Stimulated activated CD4-positive, alpha-beta T cell treated with anti-CD3 and anti-CD28 coated beads, Interleukin-4, amount 100 ng/mL, for 24 hours (primary cell): Measurements from ENCODE around the gene PLCD3.

Experiments used
- DNase-seq: peaks from one replicate; pipeline ENCODE4 v3.0.0-alpha.2; 2020

PLCD3 gene

GRCh38 chr17:45149037-45149668 lies 16.8 kb upstream of the PLCD3 start:
- peak; percentile 80 for DNase-seq

GRCh38 chr17:45148183-45149036 lies 16.1 kb upstream of the PLCD3 start, which contains the start of gene HEXIM1:
TSS of gene HEXIM1 (plus strand) at chr17:45148475. CDS start at chr17:45149191, 716 bp downstream.
- DNase-seq = peak; percentile 99

GRCh38 chr17:45147581-45148182 lies 15.4 kb upstream of the PLCD3 start:
- peak; percentile 84 for DNase-seq

- DNase-seq = no peak
Measured at GRCh38 chr17:45146890-45147580, 14.7 kb upstream of the PLCD3 start.

DNA sequence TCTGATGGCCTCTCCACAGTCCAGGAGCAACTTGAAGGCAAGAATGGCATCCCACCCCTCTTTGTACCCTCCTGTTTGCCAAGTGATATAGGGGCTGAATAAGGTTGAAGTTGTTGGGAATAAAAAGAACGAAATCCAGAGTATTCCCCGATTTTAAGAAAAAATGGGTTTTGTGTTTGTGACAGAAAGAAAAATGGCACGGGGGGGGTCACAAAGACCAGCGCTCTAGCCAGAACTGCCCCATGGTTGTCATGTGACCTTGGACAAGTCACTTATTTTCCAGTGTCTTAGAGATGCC lies 14.2 kb upstream of the PLCD3 start:
- no peak for DNase-seq

DNA sequence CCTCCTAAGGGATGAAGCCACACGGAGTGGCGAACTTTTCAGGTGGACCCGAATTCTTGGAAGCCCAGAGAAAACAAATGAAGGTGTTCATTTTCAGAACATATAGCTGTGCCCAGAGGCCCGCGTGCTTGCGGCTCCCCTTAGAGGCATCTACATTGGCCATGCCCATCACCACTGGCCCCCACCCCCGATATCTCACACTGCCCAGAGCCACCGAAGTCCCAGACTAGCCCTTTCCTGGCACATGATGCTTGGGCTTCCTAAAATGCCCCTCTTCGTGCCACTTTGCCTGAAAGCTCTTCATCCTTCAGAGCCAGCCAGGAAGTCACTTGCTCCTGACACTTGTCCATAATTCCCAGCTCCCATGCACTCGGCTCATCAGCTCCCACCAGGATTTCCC lies 13.9 kb upstream of the PLCD3 start:
- no peak for DNase-seq

GRCh38 chr17:45145035-45145389 lies 12.7 kb upstream of the PLCD3 start:
- DNase-seq = no peak

GRCh38 chr17:45144199-45145034 lies 12.1 kb upstream of the PLCD3 start:
- DNase-seq = peak; percentile 17

DNA sequence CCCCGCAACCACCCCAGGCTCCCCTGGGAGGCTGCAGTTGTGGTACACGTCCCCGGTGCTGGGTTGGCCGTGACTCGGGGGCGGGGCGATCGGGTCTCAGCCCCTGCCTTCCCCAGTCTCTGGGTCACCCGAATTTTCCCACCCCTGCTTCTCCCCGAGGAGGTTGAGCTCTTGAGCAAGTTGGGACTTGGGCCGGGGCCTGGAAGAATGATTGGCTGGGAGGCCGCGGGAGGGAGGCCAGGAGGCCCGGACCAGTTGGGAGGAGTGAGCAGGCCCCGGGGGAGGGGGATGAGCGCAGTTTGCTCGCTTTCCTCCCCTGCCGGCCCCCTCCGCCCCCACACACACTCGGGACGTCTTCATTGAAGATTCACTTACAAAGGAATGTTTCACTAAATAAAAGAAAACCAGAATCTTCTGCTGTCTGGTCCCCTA lies 11.5 kb upstream of the PLCD3 start:
- peak; percentile 18 for DNase-seq

DNA sequence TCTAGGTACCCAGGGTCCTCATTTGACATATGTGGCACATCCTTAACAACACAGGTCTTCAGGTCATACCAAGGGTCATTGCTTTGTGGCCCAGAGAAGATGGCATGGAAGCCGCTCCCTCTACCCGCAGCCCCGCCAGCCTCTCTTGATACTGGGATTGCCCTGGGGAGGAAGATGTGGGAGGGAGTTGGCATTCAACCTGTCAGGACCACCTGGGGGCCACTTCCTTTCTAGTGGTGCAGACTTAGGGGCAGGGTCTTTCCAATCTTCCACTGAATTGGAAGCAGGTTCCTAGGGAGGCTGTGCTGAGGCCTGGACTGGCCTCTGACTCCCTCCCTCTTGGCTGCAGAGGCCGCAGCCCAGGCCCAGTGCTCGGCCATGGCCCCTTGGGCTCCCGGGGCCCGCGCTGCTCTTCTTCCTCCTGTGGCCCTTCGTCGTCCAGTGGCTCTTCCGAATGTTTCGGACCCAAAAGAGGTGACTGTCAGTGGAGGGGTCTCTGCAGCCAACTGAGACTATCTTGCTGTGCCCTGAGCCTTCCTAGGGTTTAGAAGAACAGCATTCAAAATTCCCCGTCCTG lies 10.9 kb upstream of the PLCD3 start:
- no peak for DNase-seq

- DNase-seq = no peak
Measured at GRCh38 chr17:45139533-45139920, 7.2 kb upstream of the PLCD3 start.

DNA sequence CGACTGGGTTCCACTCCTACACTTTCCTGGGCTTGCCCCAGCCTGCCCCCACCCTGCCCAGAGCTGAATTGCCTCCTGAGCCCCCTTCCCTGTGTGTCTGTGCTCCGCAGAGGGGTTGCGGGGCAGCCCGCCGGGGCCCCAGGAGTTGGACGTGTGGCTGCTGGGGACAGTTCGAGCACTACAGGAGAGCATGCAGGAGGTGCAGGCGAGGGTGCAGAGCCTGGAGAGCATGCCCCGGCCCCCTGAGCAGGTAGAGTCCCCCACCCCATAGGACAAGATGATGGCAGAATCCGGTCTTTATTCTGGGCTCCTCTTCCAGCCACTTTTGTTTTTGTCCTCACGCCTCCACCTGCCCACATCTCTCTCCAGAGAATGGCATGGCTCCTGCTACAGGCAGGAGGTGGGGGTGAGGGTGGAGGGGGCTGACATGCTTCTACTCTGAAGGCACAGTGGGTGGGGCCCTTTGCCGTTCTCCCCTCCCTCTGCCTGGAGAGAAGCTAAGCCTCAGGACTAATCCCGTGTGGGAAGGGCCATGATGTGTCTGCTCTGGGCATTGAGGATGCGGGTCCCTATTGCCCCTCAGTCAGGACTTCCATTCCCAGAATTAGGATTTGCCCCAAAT lies 6.7 kb upstream of the PLCD3 start:
- DNase-seq = no peak

GRCh38 chr17:45137561-45138305 lies 5.4 kb upstream of the PLCD3 start:
- DNase-seq = no peak

DNA sequence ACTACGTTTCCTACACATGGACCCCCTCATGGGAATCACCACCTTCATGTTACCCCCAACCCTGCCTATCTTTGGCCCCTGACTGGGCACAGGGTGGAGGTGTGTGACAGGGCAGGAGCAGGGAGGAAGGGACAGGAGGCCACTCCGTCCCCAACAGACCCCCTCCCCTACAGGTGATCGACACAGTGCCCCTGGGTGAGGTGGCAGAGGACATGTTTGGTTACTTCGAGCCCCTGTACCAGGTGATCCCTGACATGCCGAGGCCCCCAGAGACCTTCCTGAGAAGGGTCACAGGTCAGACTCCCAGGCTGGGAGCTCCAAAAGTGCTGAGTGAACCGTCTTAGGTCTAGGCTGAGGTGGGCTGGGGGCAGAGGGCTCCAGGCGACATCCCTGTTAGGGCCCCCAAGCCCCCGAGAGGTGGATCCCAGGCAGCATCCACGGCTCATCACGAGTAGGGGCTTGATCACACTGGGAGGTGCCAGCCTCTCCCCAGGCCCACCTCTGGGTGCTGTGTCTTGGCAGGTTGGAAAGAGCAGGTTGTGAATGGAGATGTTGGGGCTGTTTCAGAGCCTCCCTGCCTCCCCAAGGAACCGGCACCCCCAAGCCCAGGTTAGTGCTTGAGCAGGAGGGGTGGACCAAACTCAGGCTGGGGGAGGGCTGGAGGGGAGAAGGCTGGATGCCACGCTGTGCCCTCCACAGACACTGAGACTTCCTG lies 4.7 kb upstream of the PLCD3 start:
- no peak for DNase-seq

- DNase-seq = no peak
Measured at GRCh38 chr17:45135978-45136791, 3.9 kb upstream of the PLCD3 start.

DNA sequence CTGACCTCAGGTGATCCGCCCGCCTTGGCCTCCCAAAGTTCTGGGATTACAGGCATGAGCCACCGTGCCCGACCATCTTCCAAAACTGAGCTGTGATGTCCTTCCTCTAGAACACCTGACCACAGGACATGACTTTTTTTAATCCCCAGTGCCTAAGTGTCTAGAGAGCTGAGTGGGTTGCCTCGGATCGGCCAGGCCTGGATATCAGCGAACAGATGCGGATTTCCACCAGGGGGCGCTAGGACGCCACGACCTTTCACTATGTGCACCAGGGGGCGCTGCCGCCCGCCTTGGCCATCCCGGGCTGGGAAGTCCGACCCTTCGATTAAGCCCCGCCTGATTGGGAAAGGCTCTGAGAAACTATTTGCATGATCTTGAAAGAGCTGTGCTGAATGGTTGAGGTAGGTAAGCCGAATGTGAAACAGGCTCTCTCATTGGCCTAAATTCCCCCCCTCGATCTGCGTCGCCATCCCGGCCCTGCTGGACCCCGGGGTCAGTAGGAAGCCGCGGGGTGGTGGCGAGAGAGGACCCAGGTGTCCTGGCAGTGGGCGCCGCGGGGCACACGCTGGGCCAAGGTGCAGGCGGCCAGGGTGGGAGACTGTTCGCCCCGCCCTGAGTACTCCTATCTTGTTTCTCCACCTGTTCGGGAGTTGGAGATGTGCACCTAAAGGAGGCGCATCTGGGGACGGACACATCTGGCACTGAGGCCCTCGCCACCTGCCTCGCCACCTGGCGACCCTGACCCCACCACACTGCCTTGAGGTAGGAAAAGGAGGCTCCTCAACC lies 3.1 kb upstream of the PLCD3 start, which contains the start of gene ACBD4:
Gene ACBD4 (plus strand): TSS at position 496 of the 786 bp plus-strand sequence. CDS start 458 bp downstream, outside the sequence.
- peak; percentile 98 for DNase-seq

DNA sequence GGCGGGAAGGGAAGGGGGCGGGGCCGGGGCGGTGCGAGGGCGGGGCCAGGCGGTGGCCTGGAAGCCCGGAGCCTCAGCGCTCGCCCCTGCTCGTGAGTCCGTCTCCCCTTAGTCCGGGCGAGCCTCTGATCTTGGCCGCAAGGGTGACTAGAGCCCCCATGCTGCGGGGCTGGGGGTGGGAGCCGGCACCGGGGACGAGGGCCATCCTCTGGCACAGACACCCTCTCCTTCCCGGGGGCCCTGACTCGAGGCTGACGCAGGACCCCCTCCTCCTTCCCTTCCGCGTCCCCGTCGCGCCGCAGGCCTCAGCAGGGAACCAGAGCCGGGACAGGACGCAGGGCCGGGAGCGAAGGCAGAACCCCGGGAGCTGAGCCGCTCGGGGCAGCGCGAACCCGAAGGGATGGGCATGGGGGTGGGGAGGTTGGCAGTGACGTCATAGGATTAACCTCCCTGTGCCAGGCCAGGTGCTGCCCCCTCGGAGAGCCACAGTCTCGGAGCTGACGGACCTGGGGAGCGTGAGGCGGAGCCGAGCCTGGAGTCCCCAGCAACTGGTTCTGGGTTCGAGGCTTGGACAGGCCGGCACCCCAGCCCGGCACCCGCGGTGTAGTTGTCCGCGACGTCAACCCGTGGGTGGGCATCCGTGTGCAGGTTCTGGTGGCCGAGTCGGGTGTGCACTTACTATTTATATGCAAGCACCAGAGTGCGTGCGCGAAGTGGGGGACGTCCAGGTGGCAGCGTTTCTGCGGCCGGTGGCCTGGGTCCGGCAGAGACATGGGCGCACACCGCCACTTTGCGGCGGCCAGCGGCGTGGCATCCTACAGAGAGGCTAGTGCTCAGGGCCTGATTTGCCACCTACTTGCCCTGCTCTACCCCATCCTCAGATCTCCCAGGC lies 503 bp upstream of the PLCD3 start:
- peak; percentile 65 for DNase-seq
